H9 (cell line): Measurements from ENCODE around the gene EDC3. TPM values are rescaled to one million over a fixed set of nuclear protein-coding genes. Genes with fewer than 3 reads are reported as not detected.
A peak's percentile ranks its signal among the peaks of the same experiment; 100 is the strongest.

Experiments
- DNase-seq: peaks from one replicate; pipeline ENCODE4 v3.0.0-alpha.2; 2017
- H2AFZ ChIP-seq: one replicate; pipeline ENCODE4 v1.6.1; 2013; ENCODE audit warnings: mild to moderate bottlenecking, low read length, control low read depth, moderate library complexity
- H2AK5ac ChIP-seq: 2 replicates; pipeline ENCODE4 v1.6.1; 2013; ENCODE audit warnings: low read length, control low read depth, mixed read lengths; ENCODE audit not compliant: insufficient read length
- H2BK120ac ChIP-seq: one replicate; pipeline ENCODE4 v1.6.1; 2013; ENCODE audit warnings: low read depth, mild to moderate bottlenecking, low read length, control low read depth, inconsistent platforms; ENCODE audit not compliant: poor library complexity, severe bottlenecking
- H2BK12ac ChIP-seq: 2 replicates; pipeline ENCODE4 v1.6.1; 2013; ENCODE audit warnings: low read length, control low read depth, mixed read lengths, low read depth; ENCODE audit not compliant: insufficient read length
- H2BK15ac ChIP-seq: 2 replicates; pipeline ENCODE4 v1.6.1; 2013; ENCODE audit warnings: low read depth, low read length, control low read depth
- H2BK20ac ChIP-seq: one replicate; pipeline ENCODE4 v1.6.1; 2013; ENCODE audit warnings: low read depth, mild to moderate bottlenecking, low read length, control low read depth, inconsistent platforms; ENCODE audit not compliant: poor library complexity, severe bottlenecking
- H2BK5ac ChIP-seq: 2 replicates; pipeline ENCODE4 v1.6.1; 2013; ENCODE audit warnings: low read length, control low read depth, mixed read lengths; ENCODE audit not compliant: insufficient read length
- H3K14ac ChIP-seq: 2 replicates; pipeline ENCODE4 v1.6.1; 2013; ENCODE audit warnings: low read length, control low read depth; ENCODE audit not compliant: insufficient read depth
- H3K18ac ChIP-seq: 2 replicates; pipeline ENCODE4 v1.6.1; 2013; ENCODE audit warnings: low read depth, mild to moderate bottlenecking, mixed read lengths, low read length, control low read depth; ENCODE audit not compliant: insufficient read length
- H3K23ac ChIP-seq: 2 replicates; pipeline ENCODE4 v1.6.1; 2013; ENCODE audit warnings: low read length, control low read depth, mixed read lengths, low read depth; ENCODE audit not compliant: insufficient read length
- H3K23me2 ChIP-seq: 2 replicates; pipeline ENCODE4 v1.6.1; 2013; ENCODE audit warnings: low read depth, mild to moderate bottlenecking, mixed read lengths, low read length, control low read depth; ENCODE audit not compliant: insufficient read length, poor library complexity, severe bottlenecking
- H3K27ac ChIP-seq: 2 replicates; pipeline ENCODE4 v1.5.1; 2013; ENCODE audit warnings: low read length, control low read depth, mixed read lengths, low read depth; ENCODE audit not compliant: insufficient read length
- H3K27me3 ChIP-seq: 2 replicates; pipeline ENCODE4 v1.6.1; 2013; ENCODE audit warnings: low read length, control low read depth, inconsistent platforms; ENCODE audit not compliant: insufficient read depth
- H3K4ac ChIP-seq: 2 replicates; pipeline ENCODE4 v1.6.1; 2013; ENCODE audit warnings: low read depth, mild to moderate bottlenecking, control low read depth, inconsistent platforms, low read length, moderate library complexity
- H3K4me1 ChIP-seq: 2 replicates; pipeline ENCODE4 v1.6.1; 2013; ENCODE audit warnings: low read length, control low read depth, inconsistent platforms; ENCODE audit not compliant: insufficient read depth
- H3K4me2 ChIP-seq: 2 replicates; pipeline ENCODE4 v1.6.1; 2013; ENCODE audit warnings: low read length, control low read depth, mixed read lengths; ENCODE audit not compliant: insufficient read length, insufficient read depth
- H3K56ac ChIP-seq: 2 replicates; pipeline ENCODE4 v1.6.1; 2013; ENCODE audit warnings: low read depth, mild to moderate bottlenecking, mixed read lengths, low read length, control low read depth; ENCODE audit not compliant: insufficient read length
- H3K79me1 ChIP-seq: 2 replicates; pipeline ENCODE4 v1.6.1; 2013; ENCODE audit warnings: low read depth, mild to moderate bottlenecking, moderate library complexity, low read length, control low read depth, inconsistent platforms; ENCODE audit not compliant: insufficient read depth, poor library complexity, severe bottlenecking
- H3K79me2 ChIP-seq: 2 replicates; pipeline ENCODE4 v1.6.1; 2013; ENCODE audit warnings: low read length, control low read depth, inconsistent platforms; ENCODE audit not compliant: insufficient read depth
- H3K9ac ChIP-seq: 2 replicates; pipeline ENCODE4 v1.6.1; 2013; ENCODE audit warnings: low read length, control low read depth, mixed read lengths; ENCODE audit not compliant: insufficient read length; ENCODE audit errors: extremely low read depth
- H3K9me3 ChIP-seq: one replicate; pipeline ENCODE4 v1.6.1; 2013; ENCODE audit warnings: low read depth, low read length, inconsistent platforms; ENCODE audit not compliant: control insufficient read depth
- H3T11ph ChIP-seq: one replicate; pipeline ENCODE4 v1.6.1; 2013; ENCODE audit warnings: mild to moderate bottlenecking, low read length, control low read depth, inconsistent platforms
- H4K20me1 ChIP-seq: one replicate; pipeline ENCODE4 v1.6.1; 2013; ENCODE audit not compliant: control insufficient read depth, insufficient read length, insufficient read depth
- H4K5ac ChIP-seq: 2 replicates; pipeline ENCODE4 v1.6.1; 2013; ENCODE audit warnings: low read depth, mild to moderate bottlenecking, mixed read lengths, low read length, control low read depth; ENCODE audit not compliant: insufficient read length
- H4K8ac ChIP-seq: replicated peaks from 2 replicates; pipeline ENCODE4 v1.6.1; 2013; ENCODE audit warnings: low read length, control low read depth, mixed read lengths, low read depth; ENCODE audit not compliant: insufficient read length
- H4K91ac ChIP-seq: 2 replicates; pipeline ENCODE4 v1.6.1; 2013; ENCODE audit warnings: low read depth, mild to moderate bottlenecking, moderate library complexity, mixed read lengths, low read length, control low read depth; ENCODE audit not compliant: insufficient read length
- H3K27ac Mint-ChIP-seq, 3 experiments: 2 replicates in 2 of 3; 3 replicates in 1 of 3; pipeline ENCODE4 v1.8.0; 2020 to 2021; ENCODE audit warnings: mixed read lengths in 3 of 3, mild to moderate bottlenecking in 1 of 3, moderate library complexity in 1 of 3
- H3K27me3 Mint-ChIP-seq: 2 replicates; pipeline ENCODE4 v1.8.0; 2021; ENCODE audit warnings: low read depth, mild to moderate bottlenecking, moderate library complexity, mixed read lengths
- H3K36me3 Mint-ChIP-seq, 3 experiments: 2 replicates in 2 of 3; 3 replicates in 1 of 3; pipeline ENCODE4 v1.8.0; 2020 to 2021; ENCODE audit warnings: low read depth in 3 of 3, mixed read lengths in 3 of 3; ENCODE audit not compliant: insufficient read depth in 1 of 3
- H3K4me1 Mint-ChIP-seq, 2 experiments: 2 replicates each; pipeline ENCODE4 v1.8.0; 2020; ENCODE audit warnings: mixed read lengths in 2 of 2
- H3K4me3 Mint-ChIP-seq, 2 experiments: 2 replicates in 1 of 2; 3 replicates in 1 of 2; pipeline ENCODE4 v1.8.0; 2020 to 2021; ENCODE audit warnings: mild to moderate bottlenecking in 2 of 2, mixed read lengths in 2 of 2, moderate library complexity in 1 of 2
- H3K9me3 Mint-ChIP-seq, 2 experiments: 2 replicates in 1 of 2; 3 replicates in 1 of 2; pipeline ENCODE4 v1.8.0; 2020; ENCODE audit warnings: mild to moderate bottlenecking in 2 of 2, mixed read lengths in 2 of 2, moderate library complexity in 1 of 2
- CTCF ChIP-seq: fragments of 200-600 bp; sonication (generic); conservative IDR thresholded peaks from 3 replicates; pipeline ENCODE4 v1.8.0; 2021; ENCODE audit warnings: antibody characterized with exemption, mild to moderate bottlenecking
- WGBS: extraction: QIAGEN DNeasy Blood & Tissue Kit; methylation state at CpG from one replicate; pipeline ENCODE4 v1.1.7; 2013; ENCODE audit warnings: missing lambda C conversion rate, low lambda C conversion rate, mixed read lengths; ENCODE audit not compliant: insufficient read length; ENCODE audit errors: extremely low coverage; 5-methylcytosine and 5-hydroxymethylcytosine counted together
- total RNA-seq: library from RNA; stranded (reverse); gene quantifications from 2 replicates; pipeline ENCODE4 v1.2.1, GENCODE V29; 2021

EDC3 gene
- total RNA-seq, 1 experiment from 2014 or later = 60.5 TPM

- no peaks in the 10 kb centered on the region for H3K79me1 ChIP-seq
- H2BK15ac ChIP-seq = no peak overlapping the region
- H2BK12ac ChIP-seq = no peak overlapping the region
- H4K91ac ChIP-seq = no peak overlapping the region
- H3K4me2 ChIP-seq = peak overlapping the region; percentile 79
- H3K4ac ChIP-seq = no peak overlapping the region
- H2AFZ ChIP-seq = no peak overlapping the region
- H3T11ph ChIP-seq = no peak overlapping the region
- DNase-seq = no peak
- TF ChIP-seq CTCF = no peak
- H3K14ac ChIP-seq = peak overlapping the region; percentile 50; the same call in 1 of the 2 replicates
- no peaks in the 10 kb centered on the region; the same call in 1 of the 2 replicates for H3K4me1 ChIP-seq
- no peak overlapping the region for H2BK20ac ChIP-seq
- H3K36me3 Mint-ChIP-seq = no peaks in the 10 kb centered on the region; a peak in 2 of 7 replicates
- WGBS = no CpG with 5 or more reads among the region's 24 CpGs
- H4K8ac ChIP-seq = no peak overlapping the region
- no peak overlapping the region for H2BK120ac ChIP-seq
- H3K27ac ChIP-seq = no peak overlapping the region
- H3K4me1 Mint-ChIP-seq = peaks cover 12% of the 10 kb centered on the region in 2 experiments
- peak overlapping the region; percentile 59 to 80 for H3K4me3 Mint-ChIP-seq
- H3K18ac ChIP-seq = no peak overlapping the region
- no peaks in the 10 kb centered on the region for H3K79me2 ChIP-seq
- peaks cover 7% of the 10 kb centered on the region; the same call in 1 of the 2 replicates for H3K27me3 ChIP-seq
- no peak overlapping the region for H3K9ac ChIP-seq
- no peak overlapping the region for H3K23ac ChIP-seq
- H2BK5ac ChIP-seq = no peak overlapping the region
- peaks cover 12% of the 10 kb centered on the region for H3K23me2 ChIP-seq
- no peaks in the 10 kb centered on the region for H4K20me1 ChIP-seq
- no peak overlapping the region for H3K27ac Mint-ChIP-seq
- no peak overlapping the region for H2AK5ac ChIP-seq
- H3K56ac ChIP-seq = no peak overlapping the region
- H3K9me3 Mint-ChIP-seq = peaks cover 6 to 12% of the 10 kb centered on the region in 2 experiments
- H3K27me3 Mint-ChIP-seq = peaks cover 80% of the 10 kb centered on the region
- H3K9me3 ChIP-seq = no peaks in the 10 kb centered on the region
- H4K5ac ChIP-seq = no peak overlapping the region
These were observed 30.9 kb upstream of the EDC3 start for GRCh38 chr15:74726774-74727164.
